HepG2 (cell line): ENCODE data around the gene BRD1.

Experiments
- FOXK1 ChIP-seq: sonication (generic); formaldehyde crosslinking; IDR thresholded peaks from 2 replicates; pipeline ENCODE4 v1.4.0; 2020; ENCODE audit warnings: low read depth, missing genetic modification reagents, borderline replicate concordance
- YY1 ChIP-seq: IDR thresholded peaks from 2 replicates; pipeline ENCODE4 v1.6.1; 2011; ENCODE audit warnings: low read length, low read depth, moderate library complexity, mild to moderate bottlenecking; ENCODE audit not compliant: insufficient read depth, insufficient replicate concordance
- ZBTB10 ChIP-seq: sonication (generic); formaldehyde crosslinking; IDR thresholded peaks from 2 replicates; pipeline ENCODE4 v1.4.0; 2020; ENCODE audit warnings: missing genetic modification reagents, borderline replicate concordance

GRCh38 chr22:49850021-49850911, 22.6 kb upstream of the BRD1 start:
- TF ChIP-seq FOXK1 (CRISPR knock-in tag) (no peak), YY1 (no peak), ZBTB10 (no peak)
